HG03196 (cell line): ENCODE measurements around the gene NME3.

Source experiments
- ATAC-seq: cut with Tn5 transposase; IDR thresholded peaks from one replicate; pipeline ENCODE4 v1.9.1; 2021; ENCODE audit not compliant: unreplicated experiment

The NME3 gene

DNA sequence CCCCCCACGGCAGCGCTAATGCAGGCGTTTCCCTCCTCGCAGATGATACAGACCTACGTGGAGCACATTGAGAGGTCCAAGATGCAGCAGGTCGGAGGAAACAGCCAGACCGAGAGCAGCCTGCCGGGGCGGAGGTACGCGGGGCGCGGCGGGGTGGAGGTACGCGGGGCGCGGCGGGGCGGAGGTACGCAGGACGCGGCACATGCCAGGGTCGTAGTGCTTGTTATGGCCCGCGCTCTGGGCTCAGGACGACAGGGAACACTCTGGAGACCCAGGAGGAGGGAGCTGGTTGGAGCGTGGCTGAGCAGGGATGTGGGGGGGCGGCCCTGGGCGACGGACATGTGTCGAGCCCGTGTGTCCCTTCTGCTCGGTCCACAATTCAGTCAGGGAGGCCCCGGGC is 41.9 kb downstream of the NME3 start:
- ATAC-seq: no peak

DNA sequence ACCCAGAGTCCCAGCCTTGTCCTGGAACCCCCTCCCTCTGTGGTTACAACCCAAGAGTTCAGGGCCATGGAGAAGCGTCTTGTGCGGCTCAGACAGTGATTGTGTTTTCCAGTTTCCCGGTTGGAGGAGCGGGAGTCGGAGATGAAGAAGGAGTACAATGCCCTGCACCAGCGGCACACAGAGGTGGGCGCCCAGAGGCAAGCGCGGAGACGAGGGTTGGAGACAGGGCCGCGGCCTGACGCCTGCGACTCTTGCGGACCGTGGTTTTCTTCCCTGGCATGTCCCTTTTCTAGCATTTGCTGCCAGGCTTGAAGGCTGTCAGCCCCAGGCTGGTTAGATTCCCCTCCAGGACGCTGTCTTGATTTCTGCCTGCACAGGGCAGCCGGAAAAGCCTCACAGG is 42.3 kb downstream of the NME3 start:
- ATAC-seq: no peak

DNA sequence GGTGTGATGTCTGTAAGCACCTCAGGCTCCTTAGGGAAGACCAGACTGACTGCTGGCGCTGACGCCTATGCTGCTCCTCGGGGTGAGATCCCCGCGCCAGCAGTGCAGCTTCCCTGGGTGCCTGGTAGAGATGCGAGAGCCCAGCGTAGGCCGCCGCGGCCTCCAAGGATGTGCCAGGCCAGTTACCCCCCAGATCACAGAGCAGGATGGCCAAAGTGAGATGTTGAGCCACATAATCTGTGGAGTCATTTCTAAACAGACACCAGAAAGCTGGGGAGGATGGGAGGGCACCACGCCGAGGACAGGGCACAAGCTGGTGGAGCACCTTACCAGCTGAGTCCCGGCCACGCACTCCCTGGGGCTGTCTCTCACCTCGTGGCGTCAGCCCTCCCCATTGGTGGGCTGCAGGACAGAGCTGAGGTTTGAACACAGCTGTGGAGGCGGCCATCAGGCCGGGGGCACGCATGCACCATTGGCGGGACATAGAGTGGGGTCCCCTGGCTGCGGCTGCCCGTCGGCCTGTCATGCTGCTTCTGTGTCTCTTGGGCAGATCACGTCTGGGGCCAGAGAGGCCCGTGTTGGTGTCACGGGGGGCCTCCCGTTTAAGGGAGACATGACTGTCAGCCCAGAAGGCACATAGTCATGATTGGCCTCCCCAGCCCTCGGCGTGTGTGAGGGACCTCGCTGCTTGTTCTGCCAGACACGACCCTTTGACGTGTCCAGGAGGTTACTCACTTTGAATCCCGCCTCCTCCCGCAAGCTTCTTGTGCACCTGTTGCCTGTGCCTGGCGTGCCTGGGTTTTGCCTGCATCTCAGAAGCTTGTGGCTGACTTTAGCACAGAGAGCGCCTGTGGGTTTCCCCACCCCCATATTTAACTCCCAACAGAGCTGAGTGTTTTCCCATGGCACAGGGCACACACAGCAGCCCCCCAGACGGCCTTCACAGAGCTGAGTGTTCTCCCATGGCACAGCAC is 43.4 kb downstream of the NME3 start:
- no peak for ATAC-seq

DNA sequence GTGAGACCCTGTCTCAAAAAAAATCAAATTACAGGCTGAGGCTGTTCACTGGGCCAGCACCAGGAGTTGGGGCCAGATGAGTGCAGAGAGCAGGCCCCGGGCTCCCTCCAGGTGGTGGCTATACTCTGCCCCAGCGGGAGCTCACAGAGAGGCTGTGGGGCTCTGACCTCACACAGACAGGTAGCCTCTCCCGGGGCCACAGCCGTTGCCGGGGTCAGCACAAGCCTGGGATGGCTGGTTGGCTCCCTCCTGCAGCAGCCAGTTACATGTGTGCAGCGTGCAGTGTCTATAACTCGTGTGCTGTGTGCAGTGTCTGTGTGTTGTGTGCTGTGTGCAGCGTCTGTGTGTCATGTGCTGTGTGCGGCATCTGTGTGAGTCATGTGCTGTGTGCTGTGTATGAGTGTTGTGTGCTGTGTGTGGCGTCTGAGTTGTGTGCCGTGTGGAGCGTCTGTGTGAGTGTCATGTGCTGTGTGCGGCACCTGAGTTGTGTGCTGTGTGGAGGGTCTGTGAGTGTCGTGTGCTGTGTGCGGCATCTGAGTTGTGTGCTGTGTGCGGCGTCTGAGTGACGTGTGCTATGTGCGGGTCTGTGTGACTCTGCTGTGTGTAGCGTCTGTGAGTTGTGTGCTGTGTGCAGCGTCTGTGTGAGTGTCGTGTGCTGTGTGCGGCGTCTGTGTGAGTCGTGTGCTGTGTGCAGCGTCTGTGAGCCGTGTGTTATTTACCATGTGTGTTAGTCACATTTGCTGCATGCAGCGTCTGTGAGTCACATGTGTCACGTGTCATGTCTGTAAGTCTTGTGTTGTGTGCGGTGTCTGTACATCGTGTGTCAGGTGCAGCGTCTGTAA is 44.5 kb downstream of the NME3 start:
- no peak for ATAC-seq

DNA sequence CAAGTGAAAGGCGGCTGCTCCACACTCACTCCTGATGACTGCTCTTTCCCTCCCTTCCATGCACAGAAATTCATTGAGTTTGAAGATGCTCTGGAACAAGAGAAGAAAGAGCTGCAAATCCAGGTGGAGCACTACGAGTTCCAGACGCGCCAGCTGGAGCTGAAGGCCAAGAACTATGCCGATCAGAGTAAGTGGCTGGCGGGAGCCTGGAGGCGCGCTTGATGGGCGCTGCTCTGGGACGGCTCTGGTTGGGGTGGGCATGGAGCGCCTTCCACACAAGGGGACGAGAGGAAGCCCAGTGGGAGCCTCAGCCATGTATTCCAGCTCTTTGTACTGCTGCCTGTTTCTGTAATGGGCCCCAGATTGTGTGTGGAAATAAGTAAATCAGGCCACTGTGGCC is 46.9 kb downstream of the NME3 start:
- ATAC-seq: no peak

DNA sequence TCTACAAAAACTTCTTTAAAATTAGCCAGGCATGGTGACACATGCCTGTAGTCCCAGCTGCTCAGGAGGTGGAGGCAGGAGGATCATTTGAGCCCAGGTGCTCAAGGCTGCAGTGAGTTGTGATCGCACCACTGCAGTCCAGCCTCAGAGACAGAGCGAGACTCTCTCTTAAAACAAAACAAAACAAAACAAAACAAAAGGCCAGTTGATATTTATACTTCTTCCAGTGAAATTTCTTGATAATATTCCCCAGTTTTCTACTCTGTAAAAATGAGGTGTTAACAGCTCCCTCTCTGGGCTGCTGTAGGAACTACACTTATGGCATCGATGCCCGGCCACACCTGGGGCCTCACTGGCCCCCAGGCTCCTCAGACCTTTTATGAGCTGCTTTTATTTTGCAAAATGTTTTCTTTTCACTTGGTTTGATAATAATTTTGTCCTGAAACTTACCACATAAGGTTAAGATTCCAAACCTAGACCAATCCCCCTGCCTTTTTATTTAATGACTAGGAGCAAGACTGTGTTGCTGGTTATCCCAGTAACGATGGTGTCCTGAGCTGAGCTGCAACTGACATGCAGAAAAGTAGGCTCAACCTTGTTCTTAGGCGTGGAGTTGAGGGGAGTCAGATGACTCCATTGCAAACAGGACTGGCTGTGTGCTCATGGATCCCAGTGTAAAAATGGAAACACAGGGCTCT is 47.7 kb downstream of the NME3 start:
- ATAC-seq: no peak

DNA sequence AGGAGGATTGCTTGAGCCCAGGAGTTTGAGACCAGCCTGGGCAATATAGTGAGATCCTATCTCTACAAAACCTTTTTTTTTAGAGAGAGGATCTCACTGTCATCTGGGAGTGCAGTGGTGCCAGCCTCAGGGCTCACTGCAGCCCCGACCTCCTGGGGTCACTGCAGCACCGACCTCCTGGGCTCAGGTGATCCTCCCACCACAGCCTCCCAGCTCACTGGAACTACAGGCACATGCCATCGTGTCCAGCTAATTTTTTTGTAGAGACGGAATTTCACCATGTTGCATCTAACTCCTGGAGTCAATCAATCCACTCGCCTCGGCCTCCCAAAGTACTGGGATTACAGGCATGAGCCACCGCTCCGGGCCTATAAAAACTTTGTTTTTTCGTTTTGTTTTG is 50.0 kb downstream of the NME3 start:
- ATAC-seq: no peak
